Stimulated activated CD4-positive, alpha-beta T cell treated with anti-CD3 and anti-CD28 coated beads, Interleukin-1b, Interleukin-23, amount 100 ng/mL, for 1 hour (primary cell): ENCODE measurements around the gene CMTR1.
"Not testable (repeated sequence)": the region's sequence is repeated elsewhere in the genome, so short reads cannot be mapped to it uniquely, and the experiment has no call there.

Source experiments
- DNase-seq, 2 donors: peaks; one replicate each; pipeline ENCODE4 v3.0.0-alpha.2; 2020; ENCODE audit warnings: low read depth in 2 of 2

The CMTR1 gene

DNA sequence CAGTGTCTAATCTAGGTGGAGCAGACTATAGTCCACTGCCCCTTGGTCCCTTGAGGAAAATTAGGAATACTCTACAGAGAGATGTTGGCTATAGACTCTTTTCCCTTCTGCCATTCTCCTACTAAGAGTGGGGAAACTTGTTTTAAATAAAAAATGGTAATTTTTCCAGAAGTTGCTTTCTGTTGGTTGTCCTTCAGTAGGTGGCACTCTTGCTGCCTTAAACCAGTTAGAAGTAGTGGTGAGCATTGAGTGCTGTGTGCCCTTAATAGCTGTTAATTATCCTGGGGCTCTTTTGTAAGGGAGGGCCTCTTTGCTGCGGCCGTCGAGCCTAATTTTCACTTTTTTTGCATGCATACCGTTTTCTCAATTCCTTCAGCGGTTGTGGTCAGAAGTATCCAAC lies 2.8 kb downstream of the CMTR1 start:
- no peak for DNase-seq

DNA sequence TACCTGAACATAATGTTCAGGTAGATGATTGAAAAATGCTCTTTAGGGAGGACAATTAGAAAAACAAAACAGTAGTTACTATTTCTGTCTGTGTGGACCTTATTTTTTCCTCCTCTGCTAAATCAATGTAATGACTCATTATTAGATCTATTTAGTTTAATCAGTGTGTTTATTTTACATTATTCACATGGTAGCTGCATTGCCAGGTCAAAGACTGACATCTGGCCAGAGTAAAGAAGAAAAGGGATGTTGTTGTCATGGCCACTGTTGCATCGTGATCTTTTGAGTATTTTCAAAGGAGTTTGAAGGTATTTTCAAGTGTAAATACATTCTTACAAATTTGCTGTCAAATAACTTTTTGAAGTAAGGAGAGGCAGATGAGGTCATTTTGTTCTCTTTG lies 5.9 kb downstream of the CMTR1 start:
- DNase-seq, result no peak

- DNase-seq, result no peak
Observed at GRCh38 chr6:37441651-37442050, 8.6 kb downstream of the CMTR1 start.

GRCh38 chr6:37442416-37443215 lies 9.6 kb downstream of the CMTR1 start:
- no peak for DNase-seq

- DNase-seq, result not testable (repeated sequence)
Observed at GRCh38 chr6:37443216-37443542, 10.2 kb downstream of the CMTR1 start.

- no peak for DNase-seq
Observed at GRCh38 chr6:37449984-37450383, 17.0 kb downstream of the CMTR1 start.

GRCh38 chr6:37451441-37452193 lies 18.6 kb downstream of the CMTR1 start:
- no peak for DNase-seq

DNA sequence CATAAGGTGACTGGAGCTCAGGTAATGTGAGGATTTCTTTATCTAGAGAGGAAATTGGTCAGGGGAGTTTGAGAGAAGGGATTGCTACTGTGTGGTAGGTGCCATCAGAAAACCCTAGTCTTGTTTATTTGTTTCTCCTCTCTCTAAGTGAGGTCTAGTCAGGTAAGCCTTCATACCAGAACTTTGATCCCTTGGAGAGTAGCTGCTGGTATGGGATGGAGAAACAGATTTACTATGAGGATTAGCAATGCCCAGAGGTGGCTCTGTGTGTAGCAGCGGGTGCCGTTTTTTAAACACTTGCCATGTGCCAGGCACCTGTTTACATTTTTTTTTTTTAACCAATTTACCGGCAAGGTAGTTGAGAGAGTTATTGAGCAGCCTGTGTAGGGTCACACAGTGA lies 19.5 kb downstream of the CMTR1 start:
- no peak for DNase-seq

DNA sequence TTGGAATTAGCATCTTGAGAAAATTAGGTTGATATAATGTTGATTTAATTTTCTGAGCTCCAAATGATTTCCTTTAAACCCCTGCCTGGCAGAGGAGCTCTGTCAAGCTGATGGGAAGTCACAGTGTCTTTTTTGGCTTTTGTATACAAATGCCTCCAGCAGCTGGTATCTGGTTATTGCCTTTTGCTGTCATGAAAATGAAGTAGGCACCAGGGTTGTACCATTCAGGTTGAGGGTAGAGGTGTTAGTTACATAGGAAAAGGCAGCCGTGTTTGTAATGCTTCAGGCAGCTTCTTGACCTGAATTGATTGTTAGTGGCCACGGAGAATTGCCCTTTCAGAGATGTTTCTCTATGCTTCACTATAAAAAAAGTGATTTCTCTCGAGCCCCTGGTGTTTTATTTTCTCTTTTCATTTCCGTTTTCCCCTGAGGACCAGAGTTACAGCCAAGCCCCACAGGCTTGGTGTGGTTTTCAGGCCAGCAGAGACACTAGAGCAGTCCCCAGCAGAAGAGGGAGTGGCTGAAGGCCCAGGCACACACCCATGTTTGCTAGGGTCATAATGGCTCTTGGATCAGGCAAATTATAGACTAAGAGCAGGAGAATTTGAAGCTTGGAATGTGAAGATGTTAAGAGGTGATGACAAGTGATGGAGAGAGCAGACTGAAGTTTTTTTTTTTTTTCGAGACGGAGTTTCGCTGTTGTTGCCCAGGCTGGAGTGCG lies 21.6 kb downstream of the CMTR1 start:
- DNase-seq, result no peak

GRCh38 chr6:37456126-37456525 lies 23.1 kb downstream of the CMTR1 start:
- DNase-seq, result no peak

DNA sequence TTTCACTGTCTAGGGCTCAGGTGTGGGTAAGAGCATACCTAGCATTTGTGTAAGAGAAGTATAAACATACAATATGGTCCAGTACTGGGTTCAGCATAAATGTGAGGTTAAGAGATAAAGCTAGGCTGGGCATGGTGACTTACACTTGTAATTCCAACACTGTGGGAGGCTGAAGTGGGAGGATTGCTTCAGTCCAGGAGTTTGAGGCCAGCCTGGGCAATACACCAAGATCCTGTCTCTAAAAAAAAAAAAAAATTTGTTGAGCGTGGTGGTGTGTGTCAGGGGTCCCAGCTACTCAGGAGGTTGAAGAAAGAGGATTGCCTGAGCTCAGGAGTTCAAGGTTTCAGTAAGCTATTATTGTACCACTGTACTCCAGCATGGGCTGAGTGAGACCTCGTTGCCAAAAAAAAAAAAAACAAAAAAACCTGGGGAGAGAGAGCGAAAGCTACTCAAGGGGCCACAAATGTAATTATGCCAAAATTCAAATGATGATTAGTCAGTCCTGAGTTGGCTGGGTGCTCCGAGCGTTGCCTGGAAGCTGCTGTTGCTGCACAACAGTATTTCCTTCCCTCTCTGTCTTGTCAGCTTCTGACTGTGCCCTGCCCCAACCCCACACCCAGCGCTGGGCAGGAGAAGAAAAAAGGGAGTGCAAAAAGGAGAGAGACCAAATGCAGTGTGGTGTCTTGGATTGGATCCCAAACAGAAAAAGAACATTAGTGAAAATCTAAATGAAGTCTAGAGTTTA lies 24.0 kb downstream of the CMTR1 start:
- no peak for DNase-seq

DNA sequence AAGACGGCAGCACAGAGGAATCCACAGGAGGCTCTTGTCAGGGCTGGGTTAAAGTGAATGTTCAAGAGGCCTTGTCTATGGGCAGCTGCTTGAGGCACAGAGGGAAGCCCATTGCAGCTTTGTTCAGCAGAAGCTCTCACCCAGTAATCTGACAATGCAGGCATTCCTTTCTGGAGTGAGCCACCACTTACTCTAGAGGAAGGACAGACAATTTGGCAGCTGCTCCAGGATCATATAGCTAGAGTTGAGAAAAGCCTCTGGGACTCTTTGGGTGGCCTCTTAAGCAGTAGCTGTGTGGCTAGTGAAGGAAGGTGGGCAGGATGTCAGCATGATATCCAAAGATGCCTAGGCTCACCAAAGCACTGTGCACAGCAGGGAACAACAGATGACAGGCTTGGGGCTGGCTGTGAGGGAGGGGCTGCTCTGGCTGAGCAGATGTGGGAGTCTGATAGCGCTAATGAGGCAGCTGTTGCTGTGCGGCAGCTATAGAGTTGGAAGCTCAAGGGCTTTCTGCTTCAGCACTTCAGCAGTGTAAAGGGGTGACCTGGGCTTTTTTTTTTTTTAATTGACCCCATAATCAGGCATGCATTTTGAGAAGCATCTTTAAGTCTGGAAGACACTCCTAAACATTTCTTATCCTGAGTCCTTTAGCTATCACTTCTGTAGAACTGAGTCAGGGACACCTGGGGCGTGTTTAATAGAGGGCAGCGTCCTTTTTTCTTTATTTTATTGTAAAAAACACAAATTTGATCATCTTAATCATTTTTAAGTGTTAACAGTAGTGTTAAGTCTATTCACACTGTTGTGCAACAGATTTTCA lies 27.2 kb downstream of the CMTR1 start:
- no peak for DNase-seq

DNA sequence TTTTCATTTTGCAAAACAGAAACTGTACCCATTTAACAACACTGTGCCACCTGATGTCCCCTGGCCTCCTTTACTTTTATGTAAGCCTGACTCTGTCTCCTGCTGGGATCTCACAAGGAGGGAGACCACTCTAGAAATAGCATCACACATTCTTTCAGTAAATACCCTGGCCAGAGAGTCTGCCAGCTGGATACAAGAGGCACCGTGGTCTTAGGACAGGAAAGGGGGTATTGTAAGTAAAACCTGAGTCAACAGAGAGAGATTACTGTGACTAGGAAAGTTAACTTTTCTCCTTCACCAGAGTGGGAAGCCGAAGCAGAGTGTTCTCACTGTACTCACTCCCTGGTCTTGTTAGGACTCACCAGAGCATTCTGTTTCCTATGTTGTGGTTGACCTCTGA lies 27.8 kb downstream of the CMTR1 start:
- no peak for DNase-seq

- DNase-seq, result no peak
Observed at GRCh38 chr6:37463110-37463509, 30.1 kb downstream of the CMTR1 start.

DNA sequence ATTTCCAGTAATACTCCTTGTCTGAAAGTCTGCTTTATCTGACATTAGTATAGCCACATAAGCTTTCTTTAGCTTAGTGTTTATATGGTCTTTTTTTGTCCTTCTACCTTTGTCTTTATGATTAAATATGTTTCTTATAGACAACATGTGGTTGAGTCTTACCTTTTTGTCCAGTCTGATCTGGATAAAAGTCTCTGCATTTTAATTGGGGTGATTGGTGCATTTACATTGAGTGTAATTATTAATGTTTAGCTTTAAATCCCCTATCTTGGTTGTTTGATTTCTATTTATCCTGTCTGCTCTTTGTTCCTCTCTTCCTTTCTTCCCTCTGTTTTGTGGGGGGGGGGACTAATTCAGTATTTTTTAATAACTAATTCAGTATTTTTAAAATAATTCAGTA lies 34.7 kb downstream of the CMTR1 start:
- DNase-seq, result no peak

GRCh38 chr6:37473364-37474095 lies 40.5 kb downstream of the CMTR1 start:
- no peak for DNase-seq

- no peak for DNase-seq
Observed at GRCh38 chr6:37474316-37474715, 41.3 kb downstream of the CMTR1 start.

DNA sequence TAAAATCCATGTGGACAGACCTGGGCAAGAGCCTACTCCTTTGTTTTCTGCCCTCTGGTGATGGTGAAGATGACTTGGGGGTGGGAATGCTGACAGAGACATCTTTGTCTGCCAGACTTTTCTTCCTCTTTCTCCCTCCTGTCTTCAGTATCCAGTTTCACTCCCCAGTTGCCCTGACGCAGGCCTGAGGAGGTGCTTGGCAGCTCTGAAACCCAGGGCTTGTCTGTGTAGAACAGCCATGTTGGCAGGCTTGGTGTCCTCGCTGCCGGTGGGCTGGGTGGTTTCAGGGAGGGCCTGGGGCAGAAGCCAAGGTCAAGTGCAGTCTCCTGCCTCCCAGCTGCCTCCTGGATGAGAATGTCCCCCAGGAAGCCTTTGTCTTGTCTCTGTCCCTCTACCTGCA lies 44.2 kb downstream of the CMTR1 start:
- DNase-seq, result no peak

- DNase-seq, result no peak
Observed at GRCh38 chr6:37477656-37478435, 44.8 kb downstream of the CMTR1 start.

GRCh38 chr6:37478827-37479226 lies 45.8 kb downstream of the CMTR1 start:
- no peak for DNase-seq
